Gastrocnemius medialis (tissue), 4 donors: ENCODE data around the gene TMEM91.

Source experiments
- CTCF ChIP-seq, 5 experiments: fragments of 450-650 bp in 3 of 5; fragments of 200-600 bp in 2 of 5; sonication (generic) in 2 of 5; IDR thresholded peaks in 4 of 5; conservative IDR thresholded peaks in 1 of 5; 1 replicate in 4 of 5; 2 replicates in 1 of 5; pipeline ENCODE4 v1.5.1; 2016 to 2019; ENCODE audit warnings: antibody characterized with exemption in 5 of 5, mild to moderate bottlenecking in 3 of 5, moderate library complexity in 3 of 5
- POLR2A ChIP-seq, 2 donors: fragments of 450-650 bp; IDR thresholded peaks; one replicate each; pipeline ENCODE4 v1.6.1; 2017; ENCODE audit warnings: antibody characterized with exemption in 2 of 2, mild to moderate bottlenecking in 2 of 2, moderate library complexity in 2 of 2

- TF ChIP-seq CTCF (IDR thresholded peaks at IDR 0.05 in 4 of 5, conservative IDR thresholded peaks at IDR 0.05 in 1 of 5) (no peak), POLR2A (IDR thresholded peaks at IDR 0.05) (no peak)
These were observed 38.1 kb downstream of the TMEM91 start for GRCh38 chr19:41414461-41414860.
